Stimulated activated CD4-positive, alpha-beta T cell treated with anti-CD3 and anti-CD28 coated beads, TNF-alpha, amount 100 ng/mL, for 4 hours (primary cell): ENCODE results near the gene PDSS2.
"Not testable (repeated sequence)": the region's sequence is repeated elsewhere in the genome, so short reads cannot be mapped to it uniquely, and the experiment has no call there.

ENCODE experiments used
- DNase-seq, 3 experiments: peaks; one replicate each; pipeline ENCODE4 v3.0.0-alpha.2; 2020; ENCODE audit warnings: low read depth in 3 of 3

The PDSS2 gene

DNA sequence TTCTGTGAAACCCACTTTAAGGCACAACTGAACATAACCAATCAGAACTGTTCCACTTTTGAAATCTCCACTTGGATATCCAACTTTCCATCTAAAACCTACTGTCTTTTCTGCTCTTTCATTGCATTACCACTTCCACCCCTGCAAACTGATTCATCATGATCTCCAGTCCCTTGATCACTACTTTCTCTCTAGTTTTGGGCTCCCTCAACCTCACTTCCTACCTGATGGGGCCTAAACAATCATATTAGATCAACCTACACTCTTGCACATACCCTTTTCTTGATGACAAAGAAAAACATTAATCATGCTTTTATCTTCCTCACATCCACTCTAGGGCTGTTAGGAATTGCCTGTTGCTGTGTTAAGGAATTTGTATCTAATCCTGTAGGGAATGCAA lies 137.6 kb downstream of the PDSS2 start:
- no peak for DNase-seq

DNA sequence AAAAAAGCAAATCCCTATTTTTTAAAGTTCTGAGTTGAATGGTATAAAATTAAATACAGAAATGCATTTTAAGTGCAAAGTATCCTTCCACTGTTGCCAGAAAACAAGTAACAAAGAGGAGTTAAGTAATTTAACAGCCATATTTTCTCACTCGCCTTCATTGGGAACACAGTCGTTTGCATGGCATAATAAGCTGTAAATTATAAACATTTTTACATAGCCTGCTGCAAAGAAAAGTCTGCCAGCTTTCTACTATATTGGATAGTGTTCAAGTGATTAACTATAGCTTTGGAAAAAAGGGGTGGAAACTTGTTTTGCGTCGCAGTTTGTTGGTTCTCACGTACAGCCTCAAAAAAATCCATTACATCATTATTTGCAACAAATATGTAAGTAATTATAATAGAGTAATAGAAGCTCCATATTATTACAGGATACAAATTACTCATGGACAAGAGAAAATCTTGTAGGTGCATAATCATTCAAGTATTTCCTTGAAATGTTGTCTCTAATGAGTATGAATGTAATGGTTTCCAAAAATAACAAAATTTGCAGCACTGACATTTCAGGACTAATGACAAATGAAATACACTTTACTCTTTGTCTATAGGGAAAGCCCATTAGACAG lies 139.3 kb downstream of the PDSS2 start:
- no peak for DNase-seq

DNA sequence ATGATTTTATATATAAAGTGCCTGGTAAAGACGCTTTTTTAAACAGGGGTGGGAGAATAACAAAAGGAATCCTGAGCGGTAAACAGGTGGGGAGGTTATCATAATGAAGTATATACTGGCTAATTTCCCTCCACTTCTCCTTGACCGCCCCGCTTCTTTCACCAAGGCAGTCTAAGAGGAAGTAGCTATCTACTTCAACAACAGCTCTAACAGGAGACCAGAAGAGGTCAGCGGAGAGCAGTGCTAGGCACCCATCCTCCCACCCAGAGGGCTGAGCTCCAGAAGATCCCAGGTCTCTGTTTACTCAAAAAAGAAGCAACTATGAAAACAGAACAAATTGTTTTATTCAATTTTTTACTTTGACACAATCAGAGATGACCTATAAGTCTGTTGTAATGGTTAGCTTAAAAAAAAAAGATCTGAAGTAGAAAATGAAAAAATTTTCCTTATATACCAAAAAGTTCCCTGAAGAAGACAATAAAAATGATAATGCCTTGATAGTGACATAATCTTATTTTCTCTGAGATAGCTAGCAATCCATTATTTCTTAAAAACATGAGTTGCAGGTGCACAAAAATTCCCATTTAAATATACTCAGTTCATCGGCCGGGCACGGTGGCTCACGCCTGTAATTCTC lies 141.1 kb downstream of the PDSS2 start:
- DNase-seq: no peak

DNA sequence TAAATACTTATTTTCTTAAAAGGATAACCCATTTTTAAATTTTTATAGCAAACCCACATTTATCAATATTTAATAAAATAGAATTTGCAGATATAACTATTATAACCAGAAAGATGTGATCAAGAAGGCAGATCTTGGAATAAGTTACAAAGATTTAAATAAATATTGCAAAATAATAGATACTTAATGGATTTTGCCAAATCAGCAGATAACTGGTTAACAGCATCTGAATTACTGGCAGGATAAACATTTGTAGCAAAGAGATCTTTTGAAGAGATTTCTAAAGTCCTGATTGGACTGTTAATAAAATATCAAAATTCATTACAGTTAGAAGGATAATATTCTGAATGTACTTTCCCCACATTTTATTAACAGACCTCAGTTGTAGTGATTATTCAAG lies 144.2 kb downstream of the PDSS2 start:
- DNase-seq: no peak

DNA sequence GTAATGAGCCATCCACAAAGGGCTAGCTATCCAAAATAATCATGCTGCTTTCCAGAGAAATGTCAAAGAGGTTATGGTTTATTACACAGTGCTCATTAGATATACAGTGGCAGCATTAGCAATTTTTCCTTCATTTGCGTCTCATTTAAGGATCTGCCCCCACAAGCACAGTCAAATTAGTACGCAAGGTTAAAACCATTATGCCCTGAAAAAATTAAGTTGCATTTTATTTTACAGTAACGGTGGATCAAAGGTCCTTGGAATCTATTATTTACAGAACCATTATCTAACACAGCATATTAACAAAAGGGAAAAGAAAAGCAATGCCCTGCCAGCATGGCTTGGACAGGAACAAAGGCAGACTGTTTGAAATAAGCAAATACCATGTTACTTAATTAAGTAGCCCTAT lies 144.8 kb downstream of the PDSS2 start:
- DNase-seq: no peak

DNA sequence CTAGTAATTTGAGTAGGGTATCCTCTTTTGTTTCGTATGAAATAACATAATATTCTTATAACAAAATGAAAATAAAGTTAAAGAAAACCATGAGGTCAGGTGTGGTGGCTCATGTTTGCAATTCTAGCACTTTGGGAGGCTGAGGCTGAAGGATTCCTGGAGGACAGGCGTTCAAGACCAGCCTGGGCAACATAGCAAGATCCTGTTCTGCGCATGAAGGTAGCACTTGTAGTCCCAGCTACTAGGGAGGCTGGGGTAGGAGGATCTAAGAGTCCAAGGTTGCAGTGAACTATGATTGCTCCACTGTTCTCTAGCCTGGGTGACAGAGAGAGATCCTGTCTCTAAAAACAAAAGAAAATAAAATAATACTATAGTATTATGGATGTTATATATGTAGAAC lies 145.6 kb downstream of the PDSS2 start:
- DNase-seq: no peak

DNA sequence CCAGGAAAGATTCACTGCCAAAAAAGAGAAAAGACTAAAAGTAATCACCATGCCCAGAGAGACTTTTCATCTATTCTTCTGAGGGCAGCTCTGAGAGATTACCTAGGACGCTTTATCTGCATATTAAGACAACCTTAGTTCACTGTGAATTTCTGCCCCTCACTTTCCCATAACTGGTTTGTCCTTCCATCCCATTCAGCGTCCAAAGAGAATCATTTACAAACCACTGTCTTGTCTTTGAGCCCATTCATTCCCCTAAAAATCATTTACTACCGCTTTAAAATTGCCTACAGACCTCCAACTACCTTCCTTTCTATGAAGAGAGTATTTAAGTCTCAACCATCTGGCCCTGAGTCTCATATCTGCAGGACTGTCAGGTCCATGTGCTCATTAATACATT lies 149.0 kb downstream of the PDSS2 start:
- no peak for DNase-seq

DNA sequence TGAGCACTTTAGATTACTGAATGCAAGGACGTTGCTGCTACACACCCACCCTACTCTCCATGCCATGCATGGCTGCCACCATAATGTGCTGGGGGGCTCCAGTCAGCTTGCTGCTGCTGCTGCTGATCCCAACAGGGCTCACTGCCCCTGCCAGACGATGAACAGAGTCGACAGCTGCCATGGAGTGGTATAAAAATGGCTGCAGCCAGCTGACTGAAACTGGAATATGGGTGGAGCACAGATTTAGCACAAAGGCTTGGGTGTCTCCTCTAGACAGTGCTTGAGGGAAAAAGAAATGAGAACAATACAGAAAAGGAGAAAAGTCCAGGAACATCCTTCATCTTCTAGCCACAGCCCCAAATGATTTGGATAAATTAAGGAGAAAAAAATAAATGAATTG lies 150.7 kb downstream of the PDSS2 start:
- no peak for DNase-seq

DNA sequence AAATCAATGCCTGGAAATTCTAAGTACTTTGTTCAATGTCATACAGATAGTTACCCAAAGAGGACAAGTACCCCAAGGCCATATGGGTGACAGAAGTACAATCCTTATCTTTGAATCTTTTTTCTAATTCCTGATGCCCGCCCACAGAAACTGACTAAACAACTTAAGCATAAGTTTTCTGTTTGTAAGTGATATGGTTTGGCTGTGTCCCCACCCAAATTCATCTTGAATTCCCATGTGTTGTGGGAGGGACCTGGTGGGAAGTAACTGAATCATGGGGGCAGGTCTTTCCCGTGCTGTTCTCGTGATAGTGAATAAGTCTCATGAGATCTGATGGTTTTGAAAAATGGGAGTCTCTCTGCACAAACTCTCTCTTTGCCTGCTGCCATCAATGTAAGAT lies 153.4 kb downstream of the PDSS2 start:
- not testable (repeated sequence) for DNase-seq

DNA sequence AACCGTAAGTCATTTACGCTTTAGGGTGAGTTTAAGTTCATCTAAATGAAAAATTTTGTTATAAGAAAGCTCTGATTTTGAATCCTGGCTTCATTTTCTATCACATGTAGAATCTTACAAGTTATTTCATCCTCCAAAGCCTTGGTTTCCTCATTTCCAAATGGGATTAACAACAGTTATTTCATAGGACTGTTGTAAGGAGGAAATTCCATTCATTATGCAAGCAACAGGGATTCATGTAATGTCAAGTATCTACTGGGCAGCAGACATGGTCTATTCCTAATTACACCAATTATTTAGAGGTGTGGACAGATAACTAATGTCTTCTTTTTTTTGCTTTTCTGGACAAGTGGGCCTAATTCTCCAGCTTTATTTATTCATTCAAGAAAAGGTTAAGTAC lies 154.0 kb downstream of the PDSS2 start:
- no peak for DNase-seq

DNA sequence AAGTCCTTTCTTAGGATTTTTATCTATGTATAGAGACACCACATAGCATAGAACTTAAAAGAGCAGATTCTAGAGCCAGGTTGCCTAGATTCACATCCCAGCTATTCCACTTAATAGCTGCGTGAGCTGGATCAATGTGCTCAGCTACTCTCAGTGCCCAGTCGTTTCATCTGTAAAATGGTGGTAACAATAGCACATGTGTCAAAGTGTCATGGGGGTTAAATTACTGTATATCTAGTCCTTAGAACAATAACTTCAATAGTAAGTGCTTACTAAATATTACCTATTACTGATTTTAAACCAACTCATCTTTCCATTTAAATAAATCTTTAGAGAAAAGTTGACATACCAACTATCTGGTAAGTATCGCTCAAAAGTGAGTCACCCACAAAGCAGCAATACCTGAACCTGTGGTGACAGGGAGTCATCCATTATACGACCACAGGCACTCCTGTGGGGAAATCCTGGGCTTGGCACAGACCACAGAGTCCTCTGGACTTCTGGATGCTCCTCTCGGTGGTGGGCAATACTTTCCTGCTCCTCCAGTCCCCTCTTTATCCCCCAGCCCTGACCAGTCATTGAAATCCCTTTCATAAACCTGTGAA lies 154.8 kb downstream of the PDSS2 start:
- DNase-seq: no peak

DNA sequence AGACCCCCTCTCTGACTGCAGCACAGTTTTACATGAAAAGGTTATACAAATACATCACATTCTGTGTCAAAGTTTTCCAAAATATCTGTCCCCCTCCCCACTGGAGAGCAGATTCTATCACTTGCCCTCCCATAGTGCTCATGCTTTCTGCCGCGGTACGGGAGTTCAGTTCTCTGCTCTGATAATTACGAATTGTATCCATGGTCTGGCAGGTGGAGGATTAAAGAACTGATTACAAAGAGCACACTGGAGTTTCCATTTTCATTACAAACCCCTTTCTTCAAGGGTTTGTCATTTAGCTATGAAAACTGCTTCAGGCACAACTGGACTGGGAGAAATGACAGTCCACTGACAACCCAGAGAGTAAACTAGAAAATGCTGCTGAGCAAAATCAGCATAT lies 166.0 kb downstream of the PDSS2 start:
- no peak for DNase-seq

DNA sequence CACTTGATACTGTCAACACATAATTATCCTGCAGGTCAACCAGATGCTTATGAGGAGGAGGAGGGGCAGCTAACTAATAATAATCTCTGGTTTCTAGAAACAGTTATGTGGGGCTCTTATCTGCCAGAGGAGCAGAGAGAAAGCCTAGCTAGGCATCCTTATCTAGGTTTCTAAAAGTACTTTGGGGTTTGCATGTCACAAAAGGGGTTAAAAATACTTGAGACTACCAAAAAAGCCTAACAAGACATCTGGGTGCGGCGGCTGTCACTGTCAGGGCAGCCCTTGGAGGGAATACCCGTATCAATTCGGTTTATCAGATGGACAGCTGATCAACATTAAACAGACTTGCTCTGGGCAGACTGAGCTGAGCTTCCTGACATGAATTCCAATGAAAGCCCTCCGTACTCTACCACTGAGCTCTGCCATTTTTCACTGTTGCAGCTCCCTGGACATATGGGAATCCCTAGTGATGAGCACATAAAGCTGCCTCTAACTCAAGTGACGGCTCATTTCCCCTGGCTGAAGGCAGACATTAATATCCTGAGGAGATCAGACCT lies 166.6 kb downstream of the PDSS2 start:
- DNase-seq: no peak

DNA sequence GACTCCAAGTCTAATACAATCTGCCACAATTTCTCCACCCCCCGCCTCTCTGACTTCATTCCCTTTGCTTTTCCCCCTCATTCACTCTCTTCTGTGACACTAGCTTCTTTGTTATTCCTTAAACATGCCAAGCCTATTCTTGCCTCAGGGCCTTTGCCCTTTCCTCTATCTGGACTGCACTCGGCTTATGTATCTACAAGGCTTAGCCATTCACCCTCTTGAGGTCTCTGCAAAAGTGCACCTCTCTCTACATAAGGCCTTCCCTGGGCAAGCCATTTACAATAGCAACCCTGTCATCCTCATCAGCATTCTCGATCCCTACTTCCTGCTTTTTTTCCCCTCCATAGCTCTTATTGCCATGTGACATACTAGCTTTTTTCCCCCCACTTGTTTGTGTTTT lies 168.9 kb downstream of the PDSS2 start:
- no peak for DNase-seq

DNA sequence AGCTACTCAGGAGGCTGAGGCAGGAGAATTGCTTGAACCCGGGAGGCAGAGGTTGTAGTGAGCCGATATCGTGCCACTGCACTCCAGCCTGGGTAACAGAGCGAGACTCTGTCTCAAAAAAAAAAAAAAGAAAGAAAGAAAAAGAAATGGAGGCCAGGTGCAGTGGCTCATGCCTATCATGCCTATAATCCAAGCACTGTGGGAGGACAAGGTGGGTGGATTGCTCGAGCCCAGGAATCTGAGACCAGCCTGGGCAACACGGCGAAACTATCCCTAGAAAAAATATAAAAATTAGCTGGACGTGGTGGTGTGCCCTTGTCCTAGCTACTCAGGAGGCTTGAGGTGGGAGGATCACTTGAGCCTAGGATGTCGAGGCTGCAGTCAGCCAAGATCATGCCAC lies 170.1 kb downstream of the PDSS2 start:
- DNase-seq: not testable (repeated sequence)

DNA sequence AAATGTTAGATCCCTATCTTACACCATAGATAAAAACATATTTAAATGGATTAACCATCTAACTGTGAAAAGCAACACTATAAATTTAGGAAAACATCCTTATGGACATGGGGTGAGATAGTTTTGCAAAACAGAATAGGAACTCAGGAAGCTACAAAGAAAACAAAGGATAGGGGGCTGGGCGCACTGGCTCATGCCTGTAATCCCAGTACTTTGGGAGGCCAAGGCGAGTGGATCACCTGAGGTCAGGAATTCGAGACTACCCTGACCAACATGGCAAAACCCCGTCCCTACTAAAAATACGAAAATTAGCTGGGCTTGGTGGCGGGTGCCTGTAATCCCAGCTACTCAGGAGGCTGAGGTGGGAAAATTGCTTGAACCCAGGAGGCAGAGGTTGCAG lies 173.7 kb downstream of the PDSS2 start:
- not testable (repeated sequence) for DNase-seq

DNA sequence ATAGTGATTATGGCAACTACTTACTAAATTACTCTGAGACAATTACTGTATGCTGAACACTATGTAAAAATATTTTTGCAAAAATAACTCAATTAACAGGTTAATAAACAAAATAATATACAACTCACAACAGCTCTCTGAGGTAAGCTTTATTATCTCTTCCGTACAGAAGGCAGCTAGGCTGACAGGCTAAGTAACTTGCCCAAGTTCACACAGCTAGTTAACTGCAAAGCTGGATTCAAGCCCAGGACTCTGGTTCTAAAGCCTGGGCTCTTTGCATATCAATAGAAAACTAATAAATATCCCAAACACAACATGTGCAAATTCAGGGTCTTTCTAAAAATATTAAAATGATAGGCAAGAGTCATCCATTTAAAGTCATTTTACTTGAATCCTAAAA lies 174.6 kb downstream of the PDSS2 start:
- DNase-seq: no peak

DNA sequence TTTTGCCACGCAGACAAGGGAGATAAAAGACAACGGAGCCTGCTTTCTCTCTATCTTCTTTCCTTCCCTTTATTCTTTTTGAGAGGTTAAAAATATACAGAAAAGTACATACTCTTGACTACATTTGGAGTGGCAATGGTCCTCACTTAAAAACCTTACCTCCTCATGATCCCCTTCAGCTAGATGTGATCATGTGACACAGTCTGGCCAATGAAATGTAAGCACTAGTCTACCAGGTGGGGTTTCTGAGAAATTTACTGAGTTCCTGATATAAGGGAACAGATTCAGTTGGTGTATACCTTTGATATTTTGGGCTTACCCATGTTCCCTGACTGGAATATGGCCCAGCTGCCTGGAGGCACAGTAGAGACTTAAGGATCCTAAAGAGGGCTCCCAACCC lies 178.6 kb downstream of the PDSS2 start:
- no peak for DNase-seq

DNA sequence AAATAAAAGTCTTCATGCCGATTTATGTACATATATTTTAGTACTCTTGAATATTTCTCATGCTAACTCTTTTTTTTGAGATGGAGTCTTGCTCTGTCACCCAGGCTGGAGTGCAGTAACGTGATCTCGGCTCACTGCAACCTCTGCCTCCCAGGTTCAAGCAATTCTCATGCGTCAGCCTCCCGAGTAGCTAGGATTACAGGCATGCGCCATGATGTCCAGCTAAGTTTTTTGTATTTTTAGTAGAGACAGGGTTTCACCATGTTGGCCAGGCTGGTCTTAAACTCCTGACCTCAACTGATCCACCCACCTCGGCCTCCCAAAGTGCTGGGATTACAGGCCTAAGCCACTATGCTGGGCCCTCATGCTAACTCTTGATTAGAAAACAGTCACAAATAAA lies 179.4 kb downstream of the PDSS2 start:
- not testable (repeated sequence) for DNase-seq

DNA sequence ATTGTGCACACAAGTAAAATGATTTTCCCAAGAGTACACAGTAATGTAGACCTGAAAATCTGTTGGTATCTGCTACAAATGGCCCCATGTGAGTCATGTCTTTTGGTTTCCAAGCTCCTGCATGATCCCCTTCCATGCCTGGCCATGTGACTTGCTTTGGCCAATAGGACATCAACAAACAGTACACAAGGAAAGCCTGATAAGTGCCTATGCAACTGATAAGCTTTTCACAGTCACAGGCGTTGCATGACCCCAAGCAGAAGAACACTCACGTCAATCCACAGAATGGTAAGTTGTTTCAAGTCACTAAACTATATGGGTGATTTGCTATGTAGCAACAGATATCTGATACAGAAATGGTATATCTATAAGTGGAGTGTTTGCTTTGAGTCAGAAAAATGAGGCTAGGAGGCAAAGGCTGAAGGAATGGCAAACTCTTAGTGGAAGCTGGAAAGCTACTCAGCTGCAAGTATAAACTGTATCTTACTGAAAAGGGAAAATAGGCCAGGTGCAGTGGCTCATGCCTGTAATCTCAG lies 184.0 kb downstream of the PDSS2 start:
- DNase-seq: no peak

DNA sequence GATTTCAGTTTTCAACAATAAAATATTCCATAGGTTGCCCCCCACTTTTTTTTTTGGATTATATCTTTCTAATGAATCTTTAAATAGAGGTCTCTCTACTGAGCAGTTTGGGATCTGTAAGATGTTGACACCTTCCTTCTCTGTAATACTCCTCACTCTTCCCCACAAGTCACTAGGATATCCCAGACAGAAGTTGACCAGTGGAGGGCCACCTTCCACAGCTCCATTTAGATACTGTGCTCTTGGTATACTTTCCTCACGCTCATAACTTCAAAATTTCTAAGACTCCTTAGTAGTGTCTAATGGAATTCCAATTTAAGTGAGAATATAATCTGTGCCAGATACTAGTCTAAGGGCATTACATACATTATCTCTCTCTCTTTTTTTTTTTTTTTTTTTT lies 185.1 kb downstream of the PDSS2 start:
- no peak for DNase-seq

DNA sequence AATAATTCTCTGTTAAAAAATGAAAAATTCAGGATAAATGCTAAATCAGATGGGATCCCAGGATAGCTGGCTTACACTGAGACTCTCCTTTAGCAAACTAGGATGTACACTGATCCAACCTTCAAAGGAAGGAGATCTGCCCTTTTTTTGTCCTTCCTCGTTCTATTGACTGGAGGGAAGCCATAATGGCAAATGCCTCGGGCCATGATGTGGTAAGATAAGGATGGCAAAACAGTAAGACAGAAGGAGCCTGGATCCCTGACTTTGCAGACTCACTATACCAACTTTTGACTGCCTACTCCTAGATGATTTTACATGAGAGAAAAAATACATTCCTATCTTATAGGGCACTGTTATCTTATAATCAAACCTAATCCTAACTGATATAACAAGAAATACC lies 187.1 kb downstream of the PDSS2 start:
- no peak for DNase-seq

DNA sequence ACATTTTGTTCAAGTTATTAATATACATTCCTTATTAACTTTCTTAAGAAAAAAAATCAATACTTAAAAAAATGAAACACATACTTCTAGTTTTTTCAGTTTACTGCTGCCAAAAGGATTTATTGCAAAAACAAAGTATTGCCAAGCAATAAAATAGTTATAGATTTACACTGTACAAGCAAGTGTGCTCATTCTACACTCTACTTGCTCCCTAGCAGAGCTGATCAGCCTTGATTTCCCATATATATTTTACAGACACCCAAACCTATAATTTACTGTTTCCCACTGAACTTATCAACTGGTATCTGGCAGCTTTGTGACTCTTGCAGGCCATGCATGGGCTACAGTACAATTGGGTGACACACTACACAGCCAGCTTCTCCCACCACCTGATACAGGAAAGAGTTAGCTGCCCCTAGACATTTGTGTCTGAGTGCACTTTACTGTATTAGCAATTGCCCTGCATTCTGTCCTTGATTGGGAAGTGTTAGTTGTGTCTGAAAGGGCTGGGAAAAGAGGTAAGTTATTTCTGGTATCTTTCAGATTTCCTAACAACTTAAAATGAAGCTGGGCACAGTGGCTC lies 188.1 kb downstream of the PDSS2 start:
- no peak for DNase-seq
